ENCODE measurements around the gene ZNF765.
"Not testable (repeated sequence)": the region's sequence is repeated elsewhere in the genome, so short reads cannot be mapped to it uniquely, and the experiment has no call there.

Gene ZNF765

GRCh38 chr19:53394974-53395839 lies at the start of gene ZNF765:
ZNF765 (plus strand) TSS chr19:53395149; CDS start chr19:53398016, 2,867 bp downstream.
- peak; percentile 96 for DNase-seq (ENCODE audit: low spot score)

GRCh38 chr19:53355739-53356138 lies 39.2 kb upstream of the ZNF765 start:
- no peak for DNase-seq (ENCODE audit: low spot score)

- DNase-seq (ENCODE audit: low spot score) = no peak
Observed at GRCh38 chr19:53357821-53358581, 36.9 kb upstream of the ZNF765 start.

GRCh38 chr19:53360056-53360455 lies 34.9 kb upstream of the ZNF765 start:
- DNase-seq (ENCODE audit: low spot score) = not testable (repeated sequence)

- peak; percentile 91 for DNase-seq (ENCODE audit: low spot score)
Observed at GRCh38 chr19:53365134-53365898, 29.6 kb upstream of the ZNF765 start, which contains the start of gene ZNF525. ZNF525 (plus strand) TSS chr19:53365705; CDS start chr19:53372282, 6,577 bp downstream.

- peak; percentile 57 for DNase-seq (ENCODE audit: low spot score)
Observed at GRCh38 chr19:53365899-53366493, 29.0 kb upstream of the ZNF765 start.

GRCh38 chr19:53372196-53372595 lies 22.8 kb upstream of the ZNF765 start:
- DNase-seq (ENCODE audit: low spot score) = no peak

- DNase-seq (ENCODE audit: low spot score) = no peak
Observed at GRCh38 chr19:53374288-53374687, 20.7 kb upstream of the ZNF765 start.

- DNase-seq (ENCODE audit: low spot score) = no peak
Observed at GRCh38 chr19:53374743-53375142, 20.2 kb upstream of the ZNF765 start.

GRCh38 chr19:53381376-53381775 lies 13.6 kb upstream of the ZNF765 start:
- no peak for DNase-seq (ENCODE audit: low spot score)

- DNase-seq (ENCODE audit: low spot score) = no peak
Observed at GRCh38 chr19:53388168-53388567, 6.8 kb upstream of the ZNF765 start.

GRCh38 chr19:53388904-53389303 lies 6.0 kb upstream of the ZNF765 start:
- DNase-seq (ENCODE audit: low spot score) = no peak

GRCh38 chr19:53389571-53389970 lies 5.4 kb upstream of the ZNF765 start:
- DNase-seq (ENCODE audit: low spot score) = no peak

- DNase-seq (ENCODE audit: low spot score) = peak; percentile 50
Observed at GRCh38 chr19:53389978-53390377, 5.0 kb upstream of the ZNF765 start.

GRCh38 chr19:53394522-53394973 lies 401 bp upstream of the ZNF765 start:
- peak; percentile 79 for DNase-seq (ENCODE audit: low spot score)

GRCh38 chr19:53395840-53396524 lies 1.0 kb downstream of the ZNF765 start:
- DNase-seq (ENCODE audit: low spot score) = not testable (repeated sequence)

- no peak for DNase-seq (ENCODE audit: low spot score)
Observed at GRCh38 chr19:53396525-53396868, 1.5 kb downstream of the ZNF765 start.

GRCh38 chr19:53397918-53398317 lies 3.0 kb downstream of the ZNF765 start:
- DNase-seq (ENCODE audit: low spot score) = not testable (repeated sequence)

GRCh38 chr19:53409505-53410204 lies 14.7 kb downstream of the ZNF765 start:
- no peak for DNase-seq (ENCODE audit: low spot score)

- DNase-seq (ENCODE audit: low spot score) = not testable (repeated sequence)
Observed at GRCh38 chr19:53420520-53421315, 25.8 kb downstream of the ZNF765 start.

Data from ecto neural progenitor cell (in vitro differentiated cells).